GM21423 (cell line): ENCODE results near the gene CDK6.

ENCODE experiments used
- ATAC-seq: cut with Tn5 transposase; IDR thresholded peaks from one replicate; pipeline ENCODE4 v1.9.1; 2021; ENCODE audit warnings: mild to moderate bottlenecking, moderate library complexity; ENCODE audit not compliant: unreplicated experiment

The CDK6 gene

GRCh38 chr7:92715963-92716362 lies 120.4 kb downstream of the CDK6 start:
- ATAC-seq = no peak

GRCh38 chr7:92714767-92715166 lies 121.6 kb downstream of the CDK6 start:
- ATAC-seq = no peak

DNA sequence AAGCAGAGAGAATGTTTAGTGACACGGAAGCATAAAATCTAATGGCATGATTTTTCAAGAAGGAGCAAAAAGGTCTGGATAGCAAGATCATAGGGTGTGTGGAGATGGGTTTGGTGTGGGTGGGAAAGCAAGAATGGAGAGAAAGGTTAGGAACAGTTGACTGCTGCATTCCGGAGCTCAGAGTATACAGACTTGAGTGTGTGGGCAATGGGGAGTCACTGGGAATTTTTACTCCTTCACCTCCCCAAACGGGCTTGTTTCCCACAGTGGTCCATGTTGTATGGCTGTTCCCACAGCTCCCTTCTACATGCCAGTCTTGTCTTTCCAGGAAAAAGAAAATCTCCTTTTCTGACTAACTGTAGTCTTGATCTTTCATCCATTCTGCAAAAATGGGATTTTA lies 122.1 kb downstream of the CDK6 start:
- ATAC-seq = no peak

DNA sequence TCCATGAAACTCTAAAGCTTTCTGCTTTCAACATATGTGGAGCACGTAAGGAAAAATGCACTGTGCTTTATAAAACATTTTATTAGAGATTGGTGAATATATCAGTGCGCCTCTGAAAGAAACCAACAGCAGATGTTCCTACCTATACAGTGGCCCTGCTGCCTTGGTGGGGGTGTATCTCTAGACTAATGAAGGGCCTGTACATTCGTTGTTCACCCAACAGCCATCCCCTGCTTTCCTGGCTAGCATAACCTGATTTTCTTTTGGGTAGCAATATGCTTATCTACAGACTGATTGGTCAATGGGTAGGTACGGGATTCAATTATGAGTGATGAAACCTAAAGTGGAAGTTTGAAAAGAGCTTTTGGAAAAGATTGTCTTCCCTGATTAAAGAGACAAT lies 126.5 kb downstream of the CDK6 start:
- no peak for ATAC-seq

- no peak for ATAC-seq
Observed at GRCh38 chr7:92709150-92709549, 127.2 kb downstream of the CDK6 start.

DNA sequence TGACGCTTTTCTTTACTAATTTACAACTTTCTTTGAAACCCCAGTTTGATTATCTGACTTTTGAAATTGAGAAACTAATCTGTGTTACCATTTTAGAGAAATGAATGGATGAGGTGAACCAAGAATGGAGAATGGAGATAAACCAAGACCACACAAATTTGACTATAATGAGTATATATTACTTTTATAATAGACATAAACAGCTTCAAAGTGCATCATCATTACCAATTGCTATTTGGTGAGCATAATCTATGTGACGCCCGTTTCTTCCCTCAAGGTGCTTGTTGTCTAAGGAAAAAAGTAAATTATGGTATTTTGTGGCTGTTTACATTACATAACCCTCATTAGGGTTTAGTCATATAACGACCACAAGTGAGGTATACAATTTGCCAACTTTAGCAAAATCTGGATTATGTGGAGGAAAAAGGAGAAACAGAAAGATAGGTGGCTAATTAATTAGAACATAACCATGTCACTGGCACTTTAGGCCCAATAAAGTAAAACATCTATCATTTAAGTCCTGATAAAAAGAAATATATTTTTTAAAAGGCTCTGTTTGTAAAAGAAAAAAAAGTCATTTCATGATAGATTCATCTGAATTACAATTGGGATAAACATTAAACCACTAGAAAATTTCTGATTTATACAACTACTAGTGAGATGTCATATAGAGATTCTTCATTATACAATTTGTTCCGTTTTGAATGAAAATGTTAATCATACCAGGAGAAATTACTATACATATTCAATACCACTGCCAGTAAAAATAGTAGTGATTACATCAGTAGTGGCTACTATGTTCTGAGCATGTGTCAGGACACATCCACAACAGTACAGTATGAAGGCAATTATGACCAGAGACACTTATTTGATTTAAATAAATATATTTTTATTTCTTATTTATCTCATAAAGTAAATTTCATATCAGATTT lies 128.0 kb downstream of the CDK6 start:
- no peak for ATAC-seq

GRCh38 chr7:92707435-92707834 lies 128.9 kb downstream of the CDK6 start:
- ATAC-seq = no peak

DNA sequence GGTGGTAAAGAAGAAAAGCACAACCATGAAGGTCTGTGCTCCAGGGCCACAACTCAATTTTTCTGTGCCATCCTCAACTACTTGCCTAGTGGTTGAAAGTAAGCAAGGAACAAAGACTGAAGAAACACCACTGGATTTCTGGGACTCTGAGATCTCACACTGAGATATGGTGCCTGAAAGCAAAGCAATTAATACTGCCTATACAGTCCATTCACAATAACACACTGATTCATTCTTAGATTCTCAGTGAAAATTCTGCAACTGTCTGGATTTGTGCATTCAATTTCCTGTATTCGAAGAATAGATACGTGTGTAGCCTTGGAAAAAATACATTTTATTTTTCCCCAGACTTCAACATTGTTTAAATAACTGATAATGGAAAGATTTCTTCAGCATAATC lies 129.8 kb downstream of the CDK6 start:
- no peak for ATAC-seq

GRCh38 chr7:92705831-92706230 lies 130.5 kb downstream of the CDK6 start:
- no peak for ATAC-seq

DNA sequence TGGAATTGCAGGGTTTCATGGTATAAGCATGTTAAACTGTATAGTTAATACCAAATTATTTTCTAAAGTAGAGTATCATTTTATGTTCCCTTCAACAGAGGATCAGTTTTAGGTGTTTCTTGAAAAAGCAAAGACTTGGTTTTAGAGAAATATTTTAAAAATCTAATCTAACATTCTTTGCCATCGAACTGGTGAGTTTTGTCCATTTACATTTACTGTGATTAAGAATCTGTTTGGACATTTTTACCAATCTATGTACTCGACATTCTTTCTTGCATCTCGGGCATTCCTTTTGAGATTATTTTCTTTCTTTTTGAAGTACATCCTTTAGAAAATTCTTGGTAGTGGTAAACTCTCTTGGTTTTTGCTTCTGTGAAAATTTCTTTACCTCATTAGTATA lies 131.5 kb downstream of the CDK6 start:
- ATAC-seq = no peak

GRCh38 chr7:92702535-92702934 lies 133.8 kb downstream of the CDK6 start:
- ATAC-seq = no peak

DNA sequence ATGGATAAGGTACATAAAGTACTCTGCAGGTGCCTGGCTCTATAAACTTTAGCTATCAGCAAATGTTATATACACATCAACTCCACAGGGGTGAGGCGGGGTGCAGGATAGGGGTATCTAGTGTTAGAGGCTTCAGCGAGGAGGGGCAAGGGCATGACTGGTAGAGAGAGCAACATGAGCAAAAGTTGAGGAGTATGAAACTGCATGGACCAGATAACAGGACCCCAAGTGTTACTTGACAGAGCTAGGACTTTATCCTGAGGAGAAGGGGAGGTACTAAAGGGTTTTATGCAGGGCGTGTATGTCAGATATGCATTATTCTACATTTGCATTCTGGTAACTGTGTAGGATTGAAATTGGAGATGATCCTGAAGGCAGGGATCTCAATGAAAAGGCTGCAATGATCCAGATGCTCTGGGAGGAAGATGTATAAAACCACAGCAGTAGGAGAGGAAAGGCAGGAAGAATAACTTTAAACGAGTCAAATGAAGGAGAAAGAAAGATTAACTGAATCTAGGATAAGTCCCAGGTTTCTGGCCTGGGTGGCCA lies 136.3 kb downstream of the CDK6 start:
- ATAC-seq = no peak

- ATAC-seq = no peak
Observed at GRCh38 chr7:92699560-92699959, 136.8 kb downstream of the CDK6 start.

- ATAC-seq = no peak
Observed at GRCh38 chr7:92698237-92698841, 138.0 kb downstream of the CDK6 start.

DNA sequence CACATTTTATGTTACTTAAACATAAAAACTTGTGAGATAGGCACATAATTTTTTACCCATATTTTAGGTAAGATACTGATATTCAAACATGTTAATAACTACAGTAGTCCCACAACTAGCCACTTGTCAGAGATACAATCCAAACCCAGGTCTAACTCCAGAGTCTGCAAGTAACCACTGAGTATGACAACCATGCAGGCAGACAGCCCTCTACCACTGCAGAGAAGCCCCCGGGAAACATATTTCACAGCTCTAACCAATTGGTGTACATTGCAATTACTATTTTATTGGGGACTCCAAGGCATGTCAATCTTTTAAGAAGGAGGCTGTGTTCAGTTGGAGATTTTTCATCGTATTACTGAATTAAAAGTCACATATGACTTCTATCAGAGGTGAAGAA lies 139.0 kb downstream of the CDK6 start:
- no peak for ATAC-seq

- ATAC-seq = no peak
Observed at GRCh38 chr7:92697012-92697411, 139.4 kb downstream of the CDK6 start.

DNA sequence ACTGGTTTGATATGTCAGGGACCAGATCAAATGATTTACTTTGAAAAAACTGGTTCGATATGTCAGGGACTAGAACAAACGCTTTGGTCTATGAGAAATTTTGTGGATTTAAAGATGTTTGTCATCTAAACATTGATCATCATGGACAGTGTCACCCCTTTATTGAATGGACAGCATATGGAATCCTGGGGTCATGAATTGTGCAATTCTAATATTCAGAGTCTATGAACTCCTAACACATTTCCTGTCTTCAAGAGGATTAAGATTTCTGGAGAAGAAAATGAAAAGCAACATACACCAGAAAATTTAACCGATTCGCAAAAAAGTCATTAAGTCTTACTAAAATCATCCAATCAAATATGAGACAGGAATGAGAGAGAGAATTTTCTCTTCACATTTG lies 139.8 kb downstream of the CDK6 start:
- ATAC-seq = no peak

DNA sequence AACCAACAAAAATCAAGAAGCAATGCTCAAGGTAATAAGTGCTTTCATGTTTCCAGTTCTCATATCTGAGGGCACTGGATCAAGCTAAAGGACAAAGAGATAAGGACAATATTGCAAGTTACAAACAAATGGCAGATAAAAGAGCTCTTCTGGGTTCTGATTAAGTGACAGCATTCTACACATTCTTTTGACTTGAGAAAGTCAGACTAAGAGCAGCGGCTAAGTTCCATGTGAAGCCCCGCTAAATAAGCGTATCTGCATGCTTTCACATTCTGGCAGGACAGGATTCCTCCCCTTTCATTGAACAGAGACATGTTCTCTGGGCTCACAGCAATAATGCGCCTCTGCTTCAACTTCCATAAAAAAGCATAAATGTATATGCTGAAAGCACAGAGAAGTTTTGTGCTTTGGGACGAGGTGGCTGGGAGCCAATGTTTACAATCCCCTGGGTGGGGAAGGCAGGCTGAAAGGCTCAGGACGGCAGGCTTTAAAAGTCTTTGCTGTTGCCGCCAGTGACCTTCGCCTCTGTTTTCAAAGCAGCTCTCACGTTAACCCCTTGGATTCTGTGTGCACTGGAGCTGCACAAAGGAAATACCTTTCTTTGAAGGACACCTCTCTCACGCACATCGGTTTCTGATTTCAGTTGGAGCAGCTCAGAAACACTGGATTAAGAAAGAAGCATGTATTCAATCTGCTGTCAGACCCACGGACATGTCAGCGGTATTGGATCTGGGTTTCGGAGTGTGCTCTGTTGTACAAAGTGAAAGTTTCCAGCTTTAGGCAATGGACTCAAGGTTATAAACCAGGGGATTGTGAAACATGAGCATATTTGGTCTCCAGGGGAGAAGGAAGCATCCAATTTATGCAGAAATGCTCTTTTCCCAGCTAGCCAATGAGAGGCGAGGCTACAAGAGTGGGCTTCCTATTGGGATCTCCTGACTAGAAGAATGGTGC lies 140.8 kb downstream of the CDK6 start:
- ATAC-seq = no peak

DNA sequence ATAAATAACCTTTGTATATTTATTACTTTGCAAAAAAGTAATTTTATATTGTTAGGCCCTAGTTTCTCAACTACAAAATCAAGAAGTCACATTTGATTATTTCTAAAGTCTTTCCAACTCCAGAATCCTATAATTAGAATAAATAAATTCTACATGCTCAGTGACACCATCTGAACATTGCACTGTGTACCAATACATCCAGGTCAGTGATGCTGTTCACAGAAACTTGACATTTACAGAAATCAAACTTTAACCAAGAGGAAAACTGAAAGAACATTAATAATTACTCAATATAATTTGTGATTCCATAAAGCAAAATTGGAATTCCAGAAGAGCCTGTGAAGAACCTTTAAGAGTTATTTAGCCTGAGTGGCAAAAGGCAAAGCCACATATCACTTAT lies 142.2 kb downstream of the CDK6 start:
- no peak for ATAC-seq

GRCh38 chr7:92693519-92693918 lies 142.9 kb downstream of the CDK6 start:
- ATAC-seq = no peak

DNA sequence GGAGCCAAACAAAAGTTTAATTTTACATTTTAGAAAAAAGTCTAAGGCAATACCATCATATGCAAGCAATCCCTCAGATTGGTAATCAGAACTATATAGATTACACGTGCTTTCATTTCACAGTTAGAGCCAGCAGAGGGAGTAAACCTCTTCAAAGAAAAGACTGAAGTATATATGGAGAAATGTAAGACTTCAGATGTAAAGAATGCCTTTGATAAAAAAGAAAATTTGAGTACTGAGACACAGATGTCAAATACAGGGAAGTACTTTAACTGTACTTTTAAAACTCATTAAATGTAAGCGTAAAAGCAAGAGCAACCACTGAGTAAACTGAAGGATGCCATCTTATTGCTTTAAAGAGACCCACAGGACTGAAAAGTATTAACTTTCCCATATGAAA lies 144.8 kb downstream of the CDK6 start:
- ATAC-seq = peak; percentile 77
